Measurements from ENCODE around the gene TMEM220. TPM values are rescaled to one million over a fixed set of nuclear protein-coding genes. Genes with fewer than 3 reads are reported as not detected.

Gene TMEM220
- total and polyA plus RNA-seq, 2 experiments from 2014 or later = 3.1 to 7.8 TPM

DNA sequence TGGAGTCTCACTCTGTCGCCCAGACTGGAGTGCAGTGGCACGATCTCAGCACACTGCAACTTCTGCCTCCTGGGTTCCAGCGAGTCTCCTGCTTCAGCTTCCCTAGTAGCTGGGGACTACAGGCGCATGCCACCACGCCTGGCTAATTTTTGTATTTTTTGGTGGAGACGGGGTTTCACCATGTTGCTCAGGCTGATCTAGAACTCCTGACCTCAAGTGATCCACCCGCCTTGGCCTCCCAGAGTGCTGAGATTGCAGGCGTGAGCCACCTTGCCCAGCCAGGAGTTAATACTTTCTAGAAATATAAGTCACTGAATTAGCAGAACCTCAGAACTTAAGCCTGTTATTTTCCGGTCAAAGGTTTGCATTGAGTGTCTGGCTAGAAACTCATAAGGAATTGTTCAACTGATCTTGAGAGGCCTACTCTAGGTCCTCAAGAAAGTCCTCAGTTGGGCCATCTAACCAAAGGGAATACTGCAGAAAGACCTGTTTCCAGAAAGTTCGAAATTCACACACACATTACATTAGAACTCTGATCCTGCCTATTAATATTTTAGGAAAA is 1.4 kb downstream of the TMEM220 start:
- H3K4me3 Mint-ChIP-seq = no peak overlapping the region

More for the DNA sequence above, 1.4 kb downstream of the TMEM220 start:
- H3K4me1 ChIP-seq (ENCODE audit: insufficient read depth) = peaks cover 10% of the 10 kb centered on the region
- no peaks in the 10 kb centered on the region; the same call in 1 of the 2 replicates for H3K79me2 ChIP-seq (replicated peaks; ENCODE audit: insufficient read depth)
- Mint-ChIP-seq H3K27ac (no peak overlapping the region), H3K9me3 (peaks cover 7% of the 10 kb centered on the region; the same call in 2 of the 3 replicates), H3K36me3 (ENCODE audit: low read depth) (peaks cover 3% of the 10 kb centered on the region; the same call in 2 of the 3 replicates), H3K4me1 (peaks cover 12% of the 10 kb centered on the region; the same call in 2 of the 3 replicates), H3K27me3 (ENCODE audit: insufficient read depth, low read depth, poor library complexity) (peaks cover 5% of the 10 kb centered on the region)
- no peak overlapping the region for H3K27ac ChIP-seq (ENCODE audit: low read depth)
- TF ChIP-seq ZNF331 (CRISPR knock-in tag; IDR thresholded peaks at IDR 0.05; ENCODE audit: low read depth) (no peak), JUNB (IDR thresholded peaks at IDR 0.05; ENCODE audit: unreplicated experiment) (no peak), EZH2 (IDR thresholded peaks at IDR 0.05; ENCODE audit: low read depth, unreplicated experiment) (no peak), CTCF (conservative IDR thresholded peaks at IDR 0.05; ENCODE audit: low read depth in 2 of 2) (no peak), NANOG (IDR thresholded peaks at IDR 0.05; ENCODE audit: borderline replicate concordance) (no peak), REST (IDR thresholded peaks at IDR 0.05; ENCODE audit: unreplicated experiment) (no peak), STAT1 (IDR thresholded peaks at IDR 0.05; ENCODE audit: unreplicated experiment) (no peak), POLR2AphosphoS5 (IDR thresholded peaks at IDR 0.05; ENCODE audit: low read depth) (no peak), ZNF114 (CRISPR knock-in tag; IDR thresholded peaks at IDR 0.05) (no peak)
- TF ChIP-seq, protein P1, sequence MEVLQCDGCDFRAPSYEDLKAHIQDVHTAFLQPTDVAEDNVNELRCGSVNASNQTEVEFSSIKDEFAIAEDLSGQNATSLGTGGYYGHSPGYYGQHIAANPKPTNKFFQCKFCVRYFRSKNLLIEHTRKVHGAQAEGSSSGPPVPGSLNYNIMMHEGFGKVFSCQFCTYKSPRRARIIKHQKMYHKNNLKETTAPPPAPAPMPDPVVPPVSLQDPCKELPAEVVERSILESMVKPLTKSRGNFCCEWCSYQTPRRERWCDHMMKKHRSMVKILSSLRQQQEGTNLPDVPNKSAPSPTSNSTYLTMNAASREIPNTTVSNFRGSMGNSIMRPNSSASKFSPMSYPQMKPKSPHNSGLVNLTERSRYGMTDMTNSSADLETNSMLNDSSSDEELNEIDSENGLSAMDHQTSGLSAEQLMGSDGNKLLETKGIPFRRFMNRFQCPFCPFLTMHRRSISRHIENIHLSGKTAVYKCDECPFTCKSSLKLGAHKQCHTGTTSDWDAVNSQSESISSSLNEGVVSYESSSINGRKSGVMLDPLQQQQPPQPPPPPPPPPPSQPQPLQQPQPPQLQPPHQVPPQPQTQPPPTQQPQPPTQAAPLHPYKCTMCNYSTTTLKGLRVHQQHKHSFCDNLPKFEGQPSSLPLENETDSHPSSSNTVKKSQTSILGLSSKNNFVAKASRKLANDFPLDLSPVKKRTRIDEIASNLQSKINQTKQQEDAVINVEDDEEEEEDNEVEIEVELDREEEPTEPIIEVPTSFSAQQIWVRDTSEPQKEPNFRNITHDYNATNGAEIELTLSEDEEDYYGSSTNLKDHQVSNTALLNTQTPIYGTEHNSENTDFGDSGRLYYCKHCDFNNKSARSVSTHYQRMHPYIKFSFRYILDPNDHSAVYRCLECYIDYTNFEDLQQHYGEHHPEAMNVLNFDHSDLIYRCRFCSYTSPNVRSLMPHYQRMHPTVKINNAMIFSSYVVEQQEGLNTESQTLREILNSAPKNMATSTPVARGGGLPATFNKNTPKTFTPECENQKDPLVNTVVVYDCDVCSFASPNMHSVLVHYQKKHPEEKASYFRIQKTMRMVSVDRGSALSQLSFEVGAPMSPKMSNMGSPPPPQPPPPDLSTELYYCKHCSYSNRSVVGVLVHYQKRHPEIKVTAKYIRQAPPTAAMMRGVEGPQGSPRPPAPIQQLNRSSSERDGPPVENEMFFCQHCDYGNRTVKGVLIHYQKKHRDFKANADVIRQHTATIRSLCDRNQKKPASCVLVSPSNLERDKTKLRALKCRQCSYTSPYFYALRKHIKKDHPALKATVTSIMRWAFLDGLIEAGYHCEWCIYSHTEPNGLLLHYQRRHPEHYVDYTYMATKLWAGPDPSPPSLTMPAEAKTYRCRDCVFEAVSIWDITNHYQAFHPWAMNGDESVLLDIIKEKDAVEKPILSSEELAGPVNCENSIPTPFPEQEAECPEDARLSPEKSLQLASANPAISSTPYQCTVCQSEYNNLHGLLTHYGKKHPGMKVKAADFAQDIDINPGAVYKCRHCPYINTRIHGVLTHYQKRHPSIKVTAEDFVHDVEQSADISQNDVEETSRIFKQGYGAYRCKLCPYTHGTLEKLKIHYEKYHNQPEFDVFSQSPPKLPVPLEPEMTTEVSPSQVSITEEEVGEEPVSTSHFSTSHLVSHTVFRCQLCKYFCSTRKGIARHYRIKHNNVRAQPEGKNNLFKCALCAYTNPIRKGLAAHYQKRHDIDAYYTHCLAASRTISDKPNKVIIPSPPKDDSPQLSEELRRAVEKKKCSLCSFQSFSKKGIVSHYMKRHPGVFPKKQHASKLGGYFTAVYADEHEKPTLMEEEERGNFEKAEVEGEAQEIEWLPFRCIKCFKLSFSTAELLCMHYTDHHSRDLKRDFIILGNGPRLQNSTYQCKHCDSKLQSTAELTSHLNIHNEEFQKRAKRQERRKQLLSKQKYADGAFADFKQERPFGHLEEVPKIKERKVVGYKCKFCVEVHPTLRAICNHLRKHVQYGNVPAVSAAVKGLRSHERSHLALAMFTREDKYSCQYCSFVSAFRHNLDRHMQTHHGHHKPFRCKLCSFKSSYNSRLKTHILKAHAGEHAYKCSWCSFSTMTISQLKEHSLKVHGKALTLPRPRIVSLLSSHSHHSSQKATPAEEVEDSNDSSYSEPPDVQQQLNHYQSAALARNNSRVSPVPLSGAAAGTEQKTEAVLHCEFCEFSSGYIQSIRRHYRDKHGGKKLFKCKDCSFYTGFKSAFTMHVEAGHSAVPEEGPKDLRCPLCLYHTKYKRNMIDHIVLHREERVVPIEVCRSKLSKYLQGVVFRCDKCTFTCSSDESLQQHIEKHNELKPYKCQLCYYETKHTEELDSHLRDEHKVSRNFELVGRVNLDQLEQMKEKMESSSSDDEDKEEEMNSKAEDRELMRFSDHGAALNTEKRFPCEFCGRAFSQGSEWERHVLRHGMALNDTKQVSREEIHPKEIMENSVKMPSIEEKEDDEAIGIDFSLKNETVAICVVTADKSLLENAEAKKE (CRISPR knock-in tag; IDR thresholded peaks at IDR 0.05) = no peak
- TF ChIP-seq, protein P2, sequence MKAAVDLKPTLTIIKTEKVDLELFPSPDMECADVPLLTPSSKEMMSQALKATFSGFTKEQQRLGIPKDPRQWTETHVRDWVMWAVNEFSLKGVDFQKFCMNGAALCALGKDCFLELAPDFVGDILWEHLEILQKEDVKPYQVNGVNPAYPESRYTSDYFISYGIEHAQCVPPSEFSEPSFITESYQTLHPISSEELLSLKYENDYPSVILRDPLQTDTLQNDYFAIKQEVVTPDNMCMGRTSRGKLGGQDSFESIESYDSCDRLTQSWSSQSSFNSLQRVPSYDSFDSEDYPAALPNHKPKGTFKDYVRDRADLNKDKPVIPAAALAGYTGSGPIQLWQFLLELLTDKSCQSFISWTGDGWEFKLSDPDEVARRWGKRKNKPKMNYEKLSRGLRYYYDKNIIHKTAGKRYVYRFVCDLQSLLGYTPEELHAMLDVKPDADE (IDR thresholded peaks at IDR 0.05) = no peak
- H4K20me1 ChIP-seq (replicated peaks; ENCODE audit: insufficient read depth) = no peaks in the 10 kb centered on the region
- no peak overlapping the region for H2AFZ ChIP-seq
- no peaks in the 10 kb centered on the region for H3K9me2 ChIP-seq (ENCODE audit: insufficient read depth)
- H3K27me3 ChIP-seq (ENCODE audit: insufficient read depth) = peaks cover 3% of the 10 kb centered on the region; the same call in 1 of the 2 replicates
- DNase-seq (ENCODE audit: low spot score) = no peak
- no peak overlapping the region for H3K4me3 ChIP-seq
- ATAC-seq = no peak
- no peaks in the 10 kb centered on the region for H3K36me3 ChIP-seq (ENCODE audit: insufficient read depth)
- no peak overlapping the region; the same call in 1 of the 2 replicates for H3K4me2 ChIP-seq
- 0 out of 2 replicates have a peak, but pooled peaks cover 3% of the 10 kb centered on the region for H3F3A ChIP-seq (replicated peaks; ENCODE audit: low read depth)

All from GM23338 (cell line).